HUES64 (cell line): ENCODE data around the gene PPM1D.
A peak's percentile ranks its signal among the peaks of the same experiment; 100 is the strongest.

ENCODE experiments used
- H3K27ac ChIP-seq: 2 replicates; pipeline ENCODE4 v1.7.0; 2013; ENCODE audit warnings: low read depth, low read length, inconsistent platforms
- H3K27me3 ChIP-seq: 2 replicates; pipeline ENCODE4 v1.6.1; 2013; ENCODE audit warnings: mild to moderate bottlenecking, low read length; ENCODE audit not compliant: insufficient read depth
- H3K36me3 ChIP-seq: 2 replicates; pipeline ENCODE4 v1.6.1; 2013; ENCODE audit warnings: mild to moderate bottlenecking, low read length; ENCODE audit not compliant: insufficient read depth
- H3K4me1 ChIP-seq: 2 replicates; pipeline ENCODE4 v1.6.1; 2013; ENCODE audit warnings: mild to moderate bottlenecking, low read length, moderate library complexity; ENCODE audit not compliant: insufficient read depth
- H3K4me3 ChIP-seq: 2 replicates; pipeline ENCODE4 v1.5.1; 2013; ENCODE audit warnings: mild to moderate bottlenecking, low read length, moderate library complexity
- H3K9ac ChIP-seq: 2 replicates; pipeline ENCODE4 v1.6.1; 2013; ENCODE audit warnings: mild to moderate bottlenecking, low read depth, low read length
- H3K9me3 ChIP-seq: 2 replicates; pipeline ENCODE4 v1.6.1; 2013; ENCODE audit warnings: low read depth, low read length; ENCODE audit not compliant: insufficient read depth
- WGBS: fragments of 150-250, 120-280 bp; methylation state at CpG from one replicate; pipeline ENCODE4 v1.1.7; 2013; ENCODE audit warnings: missing lambda C conversion rate; 5-methylcytosine and 5-hydroxymethylcytosine counted together

Gene PPM1D

DNA sequence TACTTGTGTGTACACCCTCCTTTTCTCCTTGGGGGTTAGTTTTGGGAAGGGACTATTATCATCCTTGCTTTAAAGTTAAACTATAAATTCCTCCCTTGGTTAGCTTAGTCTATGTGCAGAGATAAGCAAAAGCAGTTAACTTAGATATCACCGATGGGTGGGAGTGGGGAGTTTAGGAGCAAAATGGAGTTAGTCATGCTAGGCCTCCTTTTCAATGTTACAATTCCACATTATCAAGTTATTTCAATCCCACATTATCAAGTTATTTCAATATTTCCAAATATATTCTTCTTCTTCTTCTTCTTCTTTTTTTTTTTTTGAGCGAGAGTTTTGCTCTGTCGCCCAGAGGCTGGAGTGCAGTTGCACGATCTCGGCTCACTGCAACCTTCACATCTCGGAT is 76.0 kb downstream of the PPM1D start:
- Histone ChIP-seq H3K9ac (no peak overlapping the region), H3K27me3 (no peaks in the 10 kb centered on the region), H3K4me1 (no peaks in the 10 kb centered on the region), H3K27ac (no peak overlapping the region), H3K4me3 (no peak overlapping the region), H3K9me3 (no peaks in the 10 kb centered on the region), H3K36me3 (no peaks in the 10 kb centered on the region)
- WGBS: 90% methylated on average over 5 of the region's 6 CpGs

DNA sequence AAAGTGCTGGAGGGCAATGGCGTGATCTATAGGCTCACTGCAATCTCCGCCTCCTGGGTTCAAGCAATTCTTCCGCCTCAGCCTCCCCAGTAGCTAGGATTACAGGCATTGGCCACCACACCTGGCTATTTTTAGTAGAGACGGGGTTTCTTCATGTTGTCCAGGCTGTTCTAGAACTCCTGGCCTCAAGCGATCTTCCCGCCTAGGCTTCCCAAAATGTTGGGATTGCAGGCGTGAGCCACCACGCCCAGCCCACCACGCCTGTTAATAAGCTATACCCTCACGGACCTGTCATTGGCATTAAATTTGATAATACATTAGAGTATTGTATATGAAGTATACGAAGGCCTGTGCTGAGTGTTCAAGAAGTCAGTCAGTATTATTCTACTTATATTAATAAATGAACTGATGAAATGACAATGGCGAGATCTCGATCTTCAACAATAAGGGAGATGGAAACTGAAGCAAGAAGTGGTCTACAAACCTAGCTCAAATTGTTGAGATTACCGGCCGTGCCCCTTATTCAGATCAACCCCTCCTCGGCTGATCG is 76.8 kb downstream of the PPM1D start:
- H3K9me3 ChIP-seq: no peaks in the 10 kb centered on the region
- H3K27me3 ChIP-seq: no peaks in the 10 kb centered on the region
- no peaks in the 10 kb centered on the region for H3K36me3 ChIP-seq
- H3K27ac ChIP-seq: no peak overlapping the region
- peak overlapping the region; percentile 82 for H3K4me3 ChIP-seq
- no peaks in the 10 kb centered on the region for H3K4me1 ChIP-seq
- WGBS: 36% methylated on average over 15 of the region's 17 CpGs
- peak overlapping the region; percentile 34 for H3K9ac ChIP-seq

GRCh38 chr17:60677308-60678117 is 77.5 kb downstream of the PPM1D start, which contains the start of gene BCAS3:
TSS of gene BCAS3 (plus strand) at chr17:60677851.
- peak within 1 kb of the TSS; percentile 72 for H3K9ac ChIP-seq
- no peaks in the 10 kb centered on the region for H3K4me1 ChIP-seq
- no peaks in the 10 kb centered on the region for H3K9me3 ChIP-seq
- H3K36me3 ChIP-seq: no peaks in the 10 kb centered on the region
- H3K27me3 ChIP-seq: no peaks in the 10 kb centered on the region
- peak within 1 kb of the TSS; percentile 17; the same call in 1 of the 2 replicates for H3K27ac ChIP-seq
- WGBS: under 1% methylated on average over 51 of the region's 51 CpGs
- peak within 1 kb of the TSS; percentile 82 for H3K4me3 ChIP-seq

GRCh38 chr17:60678118-60678444 is 78.1 kb downstream of the PPM1D start:
- Histone ChIP-seq H3K27ac (peak overlapping the region; percentile 17; the same call in 1 of the 2 replicates), H3K9ac (peak overlapping the region; percentile 72), H3K36me3 (no peaks in the 10 kb centered on the region), H3K4me1 (no peaks in the 10 kb centered on the region), H3K4me3 (peak overlapping the region; percentile 82), H3K9me3 (no peaks in the 10 kb centered on the region), H3K27me3 (no peaks in the 10 kb centered on the region)
- 14% methylated on average over 6 of the region's 6 CpGs for WGBS

- H3K4me1 ChIP-seq: no peaks in the 10 kb centered on the region
- H3K36me3 ChIP-seq: no peaks in the 10 kb centered on the region
- H3K27ac ChIP-seq: no peak overlapping the region
- H3K27me3 ChIP-seq: no peaks in the 10 kb centered on the region
- H3K4me3 ChIP-seq: no peak overlapping the region
- WGBS: 71% methylated on average over 2 of the region's 4 CpGs
- H3K9ac ChIP-seq: no peak overlapping the region
- H3K9me3 ChIP-seq: no peaks in the 10 kb centered on the region
Measured at GRCh38 chr17:60679287-60679686, 79.3 kb downstream of the PPM1D start.

DNA sequence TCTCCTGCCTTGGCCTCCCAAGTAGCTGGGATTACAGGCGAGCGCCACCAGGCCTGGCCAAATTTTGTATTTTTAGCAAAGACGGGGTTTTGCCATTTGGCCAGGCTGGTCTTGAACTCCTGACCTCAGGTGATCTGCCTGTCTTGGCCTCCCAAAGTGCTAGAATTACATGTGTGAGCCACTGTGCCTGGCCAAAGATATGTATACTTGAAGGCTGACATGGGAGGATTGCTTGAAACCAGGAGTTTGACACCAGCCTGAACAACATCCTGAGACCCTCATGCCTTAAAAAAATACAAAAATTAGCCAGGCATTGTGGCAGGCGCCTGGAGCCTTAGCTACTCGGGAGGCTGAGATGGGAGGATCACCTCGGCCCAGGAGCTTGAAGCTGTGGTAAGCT is 80.8 kb downstream of the PPM1D start:
- no peaks in the 10 kb centered on the region for H3K4me1 ChIP-seq
- no peak overlapping the region for H3K9ac ChIP-seq
- no peaks in the 10 kb centered on the region for H3K27me3 ChIP-seq
- 94% methylated on average over 6 of the region's 6 CpGs for WGBS
- no peaks in the 10 kb centered on the region for H3K9me3 ChIP-seq
- no peak overlapping the region for H3K4me3 ChIP-seq
- H3K36me3 ChIP-seq: no peaks in the 10 kb centered on the region
- no peak overlapping the region for H3K27ac ChIP-seq

DNA sequence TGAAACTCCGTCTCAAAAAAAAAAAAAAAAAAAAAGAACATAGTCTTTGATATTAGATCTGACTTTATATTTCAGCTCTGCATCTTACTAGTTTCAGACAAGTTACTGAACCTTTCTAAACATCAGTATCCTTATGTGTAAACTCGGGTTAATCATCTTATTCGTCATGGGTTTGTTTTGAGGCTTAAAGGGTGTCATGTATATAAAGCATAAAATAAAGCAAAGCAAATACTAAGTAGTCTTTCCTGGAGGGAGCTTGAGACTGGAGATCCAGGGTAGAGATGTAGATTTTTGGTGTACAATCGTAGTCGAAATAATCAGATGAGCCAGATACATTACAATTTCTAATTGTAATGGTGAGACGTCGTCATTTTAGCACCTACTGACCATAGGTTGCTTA is 85.4 kb downstream of the PPM1D start:
- H3K27ac ChIP-seq: no peak overlapping the region
- WGBS: 95% methylated on average over 4 of the region's 7 CpGs
- H3K36me3 ChIP-seq: no peaks in the 10 kb centered on the region
- no peak overlapping the region for H3K9ac ChIP-seq
- no peaks in the 10 kb centered on the region for H3K27me3 ChIP-seq
- no peaks in the 10 kb centered on the region for H3K4me1 ChIP-seq
- no peaks in the 10 kb centered on the region for H3K9me3 ChIP-seq
- H3K4me3 ChIP-seq: no peak overlapping the region

- Histone ChIP-seq H3K27ac (no peak overlapping the region), H3K4me3 (no peak overlapping the region), H3K27me3 (no peaks in the 10 kb centered on the region), H3K9ac (no peak overlapping the region), H3K9me3 (no peaks in the 10 kb centered on the region), H3K4me1 (no peaks in the 10 kb centered on the region), H3K36me3 (no peaks in the 10 kb centered on the region)
Measured at GRCh38 chr17:60695960-60696359, 96.0 kb downstream of the PPM1D start.

DNA sequence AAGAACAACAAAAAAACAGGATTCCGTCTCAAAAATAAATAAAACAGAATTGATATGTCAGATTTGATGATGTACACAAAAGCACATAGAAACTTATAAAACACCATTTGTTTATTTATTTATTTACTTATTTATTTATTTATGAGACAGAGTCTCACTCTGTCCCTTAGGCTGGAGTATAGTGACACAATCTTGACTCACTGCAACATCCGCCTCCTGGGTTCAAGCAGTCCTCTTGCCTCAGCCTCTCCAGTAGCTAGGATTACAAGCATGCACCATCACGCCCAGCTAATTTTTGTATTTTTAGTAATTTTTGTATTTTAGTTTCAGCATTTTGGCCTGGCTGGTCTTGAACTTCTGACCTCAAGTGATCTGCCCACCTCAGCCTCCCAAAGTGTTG is 99.1 kb downstream of the PPM1D start:
- 100% methylated on average over 2 of the region's 3 CpGs for WGBS
- Histone ChIP-seq H3K9ac (no peak overlapping the region), H3K4me1 (no peaks in the 10 kb centered on the region), H3K9me3 (no peaks in the 10 kb centered on the region), H3K4me3 (no peak overlapping the region), H3K27ac (no peak overlapping the region), H3K36me3 (no peaks in the 10 kb centered on the region), H3K27me3 (no peaks in the 10 kb centered on the region)

GRCh38 chr17:60704170-60704569 is 104.2 kb downstream of the PPM1D start:
- no peak overlapping the region for H3K27ac ChIP-seq
- no peak overlapping the region for H3K9ac ChIP-seq
- H3K4me3 ChIP-seq: no peak overlapping the region
- no peaks in the 10 kb centered on the region for H3K9me3 ChIP-seq
- H3K27me3 ChIP-seq: no peaks in the 10 kb centered on the region
- WGBS: 91% methylated on average over 3 of the region's 3 CpGs
- no peaks in the 10 kb centered on the region for H3K36me3 ChIP-seq
- no peaks in the 10 kb centered on the region for H3K4me1 ChIP-seq

GRCh38 chr17:60712675-60713074 is 112.7 kb downstream of the PPM1D start:
- WGBS: 85% methylated on average over 2 of the region's 2 CpGs
- Histone ChIP-seq H3K4me3 (no peak overlapping the region), H3K9ac (no peak overlapping the region), H3K27me3 (no peaks in the 10 kb centered on the region), H3K4me1 (no peaks in the 10 kb centered on the region), H3K36me3 (no peaks in the 10 kb centered on the region), H3K27ac (no peak overlapping the region), H3K9me3 (no peaks in the 10 kb centered on the region)
